Cardiac muscle cell (in vitro differentiated cells and primary cell): ENCODE results near the gene FAM124B. TPM values are rescaled to one million over a fixed set of nuclear protein-coding genes. Genes with fewer than 3 reads are reported as not detected.
A peak's percentile ranks its signal among the peaks of the same experiment; 100 is the strongest.

ENCODE experiments used
- DNase-seq, 2 donors: peaks; one replicate each; pipeline versions ENCODE4 v3.0.0 to v3.0.0-alpha.2; 2010 to 2017; ENCODE audit warnings: low read depth in 1 of 2, low spot score in 1 of 2
- H3K27ac ChIP-seq: fragments of 200-600 bp; sonication (generic); 2 replicates; pipeline ENCODE4 v1.5.1; 2016
- H3K27me3 ChIP-seq: fragments of 200-600 bp; sonication (generic); 2 replicates; pipeline ENCODE4 v1.6.0; 2016; ENCODE audit warnings: control low read depth
- H3K36me3 ChIP-seq: fragments of 200-600 bp; sonication (generic); 2 replicates; pipeline ENCODE4 v1.5.1; 2016; ENCODE audit warnings: control low read depth
- H3K4me1 ChIP-seq: fragments of 200-600 bp; sonication (generic); 2 replicates; pipeline ENCODE4 v1.8.1; 2017; ENCODE audit warnings: low read depth, mild to moderate bottlenecking, mixed run types
- H3K4me3 ChIP-seq: fragments of 200-600 bp; sonication (generic); 2 replicates; pipeline ENCODE4 v1.5.1; 2016; ENCODE audit warnings: mild to moderate bottlenecking
- H3K9me3 ChIP-seq: fragments of 200-600 bp; sonication (generic); 2 replicates; pipeline ENCODE4 v1.5.1; 2017; ENCODE audit warnings: low read depth, mild to moderate bottlenecking, control low read depth
- polyA plus RNA-seq: library from polyadenylated mRNA; unstranded; fragments of >200 nt; fragmentation: Nextera tagmentation; extraction: Ambion mirVana; gene quantifications from 2 replicates; pipeline ENCODE4 v1.2.1, GENCODE V29; 2016
- total RNA-seq: library from RNA; depleted of rRNA; stranded (reverse); fragments of >200 nt; gene quantifications from 2 replicates; pipeline ENCODE4 v1.2.3, GENCODE V29; 2016
- TF ChIP-seq, protein P1 (sequence below): IDR thresholded peaks from 2 replicates; pipeline ENCODE4 v1.5.1; 2012; ENCODE audit warnings: low read depth, mild to moderate bottlenecking, low read length

FAM124B gene
- total and polyA plus RNA-seq, 2 experiments from 2014 or later = 0.17 to 0.30 TPM

DNA sequence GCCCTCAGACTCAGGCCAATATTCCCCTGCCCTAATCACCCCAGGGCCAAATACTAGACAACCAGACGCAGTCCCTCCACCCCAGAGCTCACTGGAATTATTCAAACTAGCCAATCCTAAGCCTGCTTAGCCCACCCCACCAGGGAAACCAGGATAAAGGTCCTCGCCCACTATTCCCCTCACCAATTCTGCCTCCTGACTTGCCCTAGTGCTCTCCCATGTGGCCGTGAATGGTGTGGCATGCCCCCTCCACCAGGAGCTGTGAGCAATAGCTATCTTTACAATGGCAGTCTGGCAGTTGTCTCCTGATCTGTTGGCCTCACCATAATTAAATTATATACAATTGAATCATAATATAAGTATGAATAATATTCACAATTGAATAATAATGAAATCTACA is 42.3 kb downstream of the FAM124B start:
- Histone ChIP-seq H3K27me3 (no peaks in the 10 kb centered on the region), H3K9me3 (no peaks in the 10 kb centered on the region), H3K4me1 (no peaks in the 10 kb centered on the region), H3K27ac (no peak overlapping the region), H3K36me3 (no peaks in the 10 kb centered on the region), H3K4me3 (no peak overlapping the region)
- DNase-seq = peak; percentile 11 to 35
- TF ChIP-seq, protein P1, sequence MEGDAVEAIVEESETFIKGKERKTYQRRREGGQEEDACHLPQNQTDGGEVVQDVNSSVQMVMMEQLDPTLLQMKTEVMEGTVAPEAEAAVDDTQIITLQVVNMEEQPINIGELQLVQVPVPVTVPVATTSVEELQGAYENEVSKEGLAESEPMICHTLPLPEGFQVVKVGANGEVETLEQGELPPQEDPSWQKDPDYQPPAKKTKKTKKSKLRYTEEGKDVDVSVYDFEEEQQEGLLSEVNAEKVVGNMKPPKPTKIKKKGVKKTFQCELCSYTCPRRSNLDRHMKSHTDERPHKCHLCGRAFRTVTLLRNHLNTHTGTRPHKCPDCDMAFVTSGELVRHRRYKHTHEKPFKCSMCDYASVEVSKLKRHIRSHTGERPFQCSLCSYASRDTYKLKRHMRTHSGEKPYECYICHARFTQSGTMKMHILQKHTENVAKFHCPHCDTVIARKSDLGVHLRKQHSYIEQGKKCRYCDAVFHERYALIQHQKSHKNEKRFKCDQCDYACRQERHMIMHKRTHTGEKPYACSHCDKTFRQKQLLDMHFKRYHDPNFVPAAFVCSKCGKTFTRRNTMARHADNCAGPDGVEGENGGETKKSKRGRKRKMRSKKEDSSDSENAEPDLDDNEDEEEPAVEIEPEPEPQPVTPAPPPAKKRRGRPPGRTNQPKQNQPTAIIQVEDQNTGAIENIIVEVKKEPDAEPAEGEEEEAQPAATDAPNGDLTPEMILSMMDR = peak; percentile 49

DNA sequence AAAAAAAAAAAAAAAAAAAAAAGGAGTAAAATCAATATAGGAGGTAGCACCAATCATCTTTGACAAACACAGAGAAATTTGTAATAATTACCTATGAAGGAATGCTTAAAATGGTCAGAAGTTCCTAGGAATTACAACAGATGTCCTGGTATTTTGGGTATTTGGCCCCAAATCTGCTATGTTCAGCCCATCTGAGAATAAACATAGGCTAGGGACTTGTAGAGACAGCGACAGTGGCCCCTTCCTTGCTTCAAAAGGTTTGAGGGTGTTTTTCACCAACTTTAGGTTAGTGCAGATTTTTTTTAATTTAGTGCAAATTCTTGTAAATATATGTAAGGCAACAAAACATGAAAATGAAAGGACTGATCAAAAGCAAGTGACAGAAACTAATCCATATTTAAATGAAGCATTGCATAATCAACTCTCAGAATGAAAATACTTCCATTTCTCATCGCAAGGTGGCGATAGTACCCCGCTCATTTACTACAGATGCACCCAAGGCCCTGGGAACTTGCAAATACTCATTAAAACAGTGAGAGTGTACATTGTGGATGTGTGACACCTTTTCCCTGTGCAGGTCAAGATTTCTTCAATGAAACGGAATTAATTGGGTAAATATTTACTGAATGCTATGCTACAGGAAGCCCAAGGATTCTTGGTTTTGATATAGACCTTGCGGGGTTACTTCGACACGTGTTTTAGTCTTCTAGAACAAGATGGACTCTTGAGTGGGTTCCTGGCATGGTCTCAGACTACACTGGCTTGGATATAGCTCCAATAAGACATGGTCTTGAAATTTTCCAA is 44.6 kb downstream of the FAM124B start:
- Histone ChIP-seq H3K9me3 (no peaks in the 10 kb centered on the region), H3K4me1 (no peaks in the 10 kb centered on the region), H3K27ac (no peak overlapping the region), H3K4me3 (no peak overlapping the region), H3K27me3 (no peaks in the 10 kb centered on the region), H3K36me3 (no peaks in the 10 kb centered on the region)
- peak; percentile 60 to 75 for DNase-seq
- TF ChIP-seq, protein P1 = peak; percentile 67

DNA sequence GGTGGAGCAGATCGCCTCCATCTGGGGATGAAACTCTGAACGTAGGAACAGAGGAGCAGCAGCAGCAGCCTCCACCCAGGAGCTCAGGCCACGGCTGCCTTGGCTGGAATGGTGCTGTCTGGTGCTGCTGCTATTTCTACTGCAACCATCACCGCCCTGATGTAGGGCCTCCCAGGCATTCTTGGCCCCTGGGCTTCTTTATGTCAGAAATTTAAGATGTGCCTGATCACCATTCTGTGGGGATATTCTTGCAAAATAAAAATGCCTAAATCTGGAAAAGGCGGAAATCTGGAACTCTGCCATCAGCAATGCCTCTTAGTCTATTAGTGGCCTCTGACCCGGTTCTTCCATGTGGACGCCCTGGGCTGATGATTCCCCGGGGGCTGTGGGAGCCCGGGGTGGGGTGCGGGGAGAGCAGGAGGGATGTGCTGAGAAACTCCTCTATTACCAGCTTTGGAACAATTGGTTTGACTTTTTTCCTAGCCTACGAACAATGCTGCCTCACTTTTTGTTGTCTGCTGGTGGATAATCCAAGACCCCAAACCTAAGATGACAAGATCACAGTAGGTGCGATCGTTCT is 47.2 kb downstream of the FAM124B start:
- H3K4me1 ChIP-seq = no peaks in the 10 kb centered on the region
- peak in 1 of 2 donors; percentile 19 for DNase-seq
- H3K27me3 ChIP-seq = no peaks in the 10 kb centered on the region
- H3K9me3 ChIP-seq = no peaks in the 10 kb centered on the region
- no peak overlapping the region for H3K27ac ChIP-seq
- no peak overlapping the region for H3K4me3 ChIP-seq
- TF ChIP-seq, protein P1 = no peak
- no peaks in the 10 kb centered on the region for H3K36me3 ChIP-seq

DNA sequence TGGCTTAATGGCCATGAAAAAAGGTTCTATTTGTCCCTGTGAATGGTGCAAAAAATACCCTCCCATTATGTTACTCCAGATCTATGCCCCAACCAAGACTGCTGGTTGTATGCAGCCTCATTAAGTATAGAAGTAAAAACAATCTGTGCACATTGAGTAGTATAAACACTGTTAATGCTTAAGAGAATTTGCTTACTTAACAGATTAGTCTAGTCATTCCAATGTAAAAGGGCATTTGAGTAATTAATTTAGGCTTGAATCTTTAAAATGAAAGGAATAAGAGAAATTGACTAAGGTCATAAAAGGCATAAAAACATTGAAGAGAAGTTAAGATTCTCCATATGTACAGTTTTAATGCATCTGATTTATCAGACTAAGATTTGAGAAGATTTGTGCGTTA is 51.2 kb downstream of the FAM124B start:
- Histone ChIP-seq H3K4me1 (no peaks in the 10 kb centered on the region), H3K27ac (no peak overlapping the region), H3K27me3 (no peaks in the 10 kb centered on the region), H3K4me3 (no peak overlapping the region), H3K36me3 (no peaks in the 10 kb centered on the region), H3K9me3 (no peaks in the 10 kb centered on the region)
- TF ChIP-seq, protein P1 = no peak
- DNase-seq = no peak

DNA sequence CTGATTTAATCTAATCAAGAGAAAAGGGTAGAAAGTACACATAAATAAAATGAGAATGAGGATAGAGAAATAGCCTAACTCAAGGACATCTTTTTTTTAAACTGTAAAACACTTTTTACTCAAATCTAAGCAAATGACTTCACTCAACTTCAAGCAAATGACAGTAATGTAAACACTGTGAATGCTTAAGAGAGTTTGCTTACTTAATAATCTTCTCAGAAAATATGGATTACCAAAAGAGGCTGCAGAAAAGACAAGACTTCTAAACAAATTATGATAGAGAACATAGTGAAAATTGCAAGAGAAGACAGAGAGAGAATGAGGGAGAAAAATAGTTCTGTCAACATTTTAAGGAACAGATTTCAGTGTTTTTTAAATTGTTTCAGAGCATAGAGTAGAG is 52.5 kb downstream of the FAM124B start:
- TF ChIP-seq, protein P1 = no peak
- no peaks in the 10 kb centered on the region for H3K4me1 ChIP-seq
- H3K36me3 ChIP-seq = no peaks in the 10 kb centered on the region
- DNase-seq = no peak
- H3K9me3 ChIP-seq = no peaks in the 10 kb centered on the region
- H3K4me3 ChIP-seq = no peak overlapping the region
- no peak overlapping the region for H3K27ac ChIP-seq
- no peaks in the 10 kb centered on the region for H3K27me3 ChIP-seq
